Measurements from ENCODE around the gene SNX10. TPM values are rescaled to one million over a fixed set of nuclear protein-coding genes. Genes with fewer than 3 reads are reported as not detected.

The SNX10 gene
- total RNA-seq, 1 experiment from 2014 or later, result 8.8 TPM

DNA sequence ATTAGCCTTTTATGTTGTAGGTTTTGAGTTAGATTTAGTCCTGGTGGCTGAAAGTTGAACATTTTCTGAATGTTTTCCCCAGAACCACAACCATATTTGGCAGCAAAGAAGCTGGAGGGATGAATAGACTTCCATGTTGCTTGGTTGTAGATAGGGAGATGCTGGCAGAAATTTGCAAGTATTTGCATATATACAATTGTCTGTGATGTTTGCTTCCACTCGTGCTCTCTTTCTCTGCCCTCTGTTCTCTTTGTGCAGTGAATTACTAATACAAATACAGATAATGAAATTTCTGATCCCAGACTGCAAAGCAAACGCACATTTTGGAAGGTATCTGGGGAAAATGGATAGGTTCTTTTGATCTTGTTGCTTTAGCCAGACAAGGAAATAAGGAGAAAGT is 96.1 kb downstream of the SNX10 start:
- TF ChIP-seq, protein P1, sequence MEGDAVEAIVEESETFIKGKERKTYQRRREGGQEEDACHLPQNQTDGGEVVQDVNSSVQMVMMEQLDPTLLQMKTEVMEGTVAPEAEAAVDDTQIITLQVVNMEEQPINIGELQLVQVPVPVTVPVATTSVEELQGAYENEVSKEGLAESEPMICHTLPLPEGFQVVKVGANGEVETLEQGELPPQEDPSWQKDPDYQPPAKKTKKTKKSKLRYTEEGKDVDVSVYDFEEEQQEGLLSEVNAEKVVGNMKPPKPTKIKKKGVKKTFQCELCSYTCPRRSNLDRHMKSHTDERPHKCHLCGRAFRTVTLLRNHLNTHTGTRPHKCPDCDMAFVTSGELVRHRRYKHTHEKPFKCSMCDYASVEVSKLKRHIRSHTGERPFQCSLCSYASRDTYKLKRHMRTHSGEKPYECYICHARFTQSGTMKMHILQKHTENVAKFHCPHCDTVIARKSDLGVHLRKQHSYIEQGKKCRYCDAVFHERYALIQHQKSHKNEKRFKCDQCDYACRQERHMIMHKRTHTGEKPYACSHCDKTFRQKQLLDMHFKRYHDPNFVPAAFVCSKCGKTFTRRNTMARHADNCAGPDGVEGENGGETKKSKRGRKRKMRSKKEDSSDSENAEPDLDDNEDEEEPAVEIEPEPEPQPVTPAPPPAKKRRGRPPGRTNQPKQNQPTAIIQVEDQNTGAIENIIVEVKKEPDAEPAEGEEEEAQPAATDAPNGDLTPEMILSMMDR (IDR thresholded peaks at IDR 0.05; ENCODE audit: insufficient read depth in 1 of 2, low read depth in 1 of 2, low read length in 1 of 2, severe bottlenecking in 1 of 2, unreplicated experiment in 1 of 2), result no peak
- H3K27me3 ChIP-seq (replicated peaks; ENCODE audit: control insufficient read depth, insufficient read depth, low read length), result peaks cover 3% of the 10 kb centered on the region
- POLR2A ChIA-PET, result no interaction called here

DNA sequence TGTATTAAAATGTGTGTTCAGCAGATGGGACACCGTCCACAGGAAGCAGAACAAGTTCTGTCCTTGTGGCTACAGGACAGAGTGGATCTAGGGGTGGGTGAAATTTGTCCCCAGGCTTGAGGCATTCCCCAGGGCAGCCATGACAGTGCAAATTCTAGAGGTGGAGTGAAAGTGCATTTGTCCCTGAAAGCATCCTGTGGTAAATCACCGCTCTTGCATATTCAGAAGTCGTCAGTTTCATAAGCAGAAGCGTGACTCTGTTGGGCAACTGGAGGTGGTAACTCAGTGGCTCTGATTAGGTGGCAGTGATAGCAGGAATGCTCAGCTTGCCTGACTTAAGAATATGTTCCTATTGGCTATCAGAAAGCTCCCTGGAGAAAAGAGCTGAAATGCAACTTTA is 96.6 kb downstream of the SNX10 start:
- ChIA-PET CTCF (no interaction called here), POLR2A (no interaction called here)
- TF ChIP-seq, protein P1 (IDR thresholded peaks at IDR 0.05; ENCODE audit: insufficient read depth in 1 of 2, low read depth in 1 of 2, low read length in 1 of 2, severe bottlenecking in 1 of 2, unreplicated experiment in 1 of 2), result no peak
- Histone ChIP-seq H3K9me3 (no peaks in the 10 kb centered on the region), H3K4me3 (ENCODE audit: low read depth, low read length) (no peak overlapping the region), H3K36me3 (ENCODE audit: control insufficient read depth, insufficient read depth, low read length) (no peaks in the 10 kb centered on the region), H3K27me3 (replicated peaks; ENCODE audit: control insufficient read depth, insufficient read depth, low read length) (peaks cover 3% of the 10 kb centered on the region), H3K4me1 (no peaks in the 10 kb centered on the region)
- Mint-ChIP-seq H3K9me3 (ENCODE audit: unreplicated experiment) (no peaks in the 10 kb centered on the region), H3K27me3 (ENCODE audit: insufficient read depth, unreplicated experiment) (peaks cover 15% of the 10 kb centered on the region), H3K4me1 (ENCODE audit: low read depth, unreplicated experiment) (no peaks in the 10 kb centered on the region), H3K4me3 (ENCODE audit: unreplicated experiment) (no peak overlapping the region), H3K36me3 (ENCODE audit: insufficient read depth, unreplicated experiment) (no peaks in the 10 kb centered on the region), H3K27ac (ENCODE audit: unreplicated experiment) (no peak overlapping the region)
- BruUV-seq (replicated peaks), result no TSS peak
- intact Hi-C loops (cut with micrococcal nuclease; ENCODE audit: unreplicated experiment), result no loop called here
- no peak for DNase-seq

More for the DNA sequence above, 96.1 kb downstream of the SNX10 start:
- no peaks in the 10 kb centered on the region for H3K36me3 ChIP-seq (ENCODE audit: control insufficient read depth, insufficient read depth, low read length)
- DNase-seq, result no peak
- H3K4me1 ChIP-seq, result no peaks in the 10 kb centered on the region
- H3K9me3 ChIP-seq, result no peaks in the 10 kb centered on the region
- Mint-ChIP-seq H3K4me1 (ENCODE audit: low read depth, unreplicated experiment) (no peaks in the 10 kb centered on the region), H3K36me3 (ENCODE audit: insufficient read depth, unreplicated experiment) (no peaks in the 10 kb centered on the region), H3K4me3 (ENCODE audit: unreplicated experiment) (no peak overlapping the region), H3K27me3 (ENCODE audit: insufficient read depth, unreplicated experiment) (peaks cover 15% of the 10 kb centered on the region), H3K27ac (ENCODE audit: unreplicated experiment) (no peak overlapping the region), H3K9me3 (ENCODE audit: unreplicated experiment) (no peaks in the 10 kb centered on the region)
- CTCF ChIA-PET, result no interaction called here
- intact Hi-C loops (cut with micrococcal nuclease; ENCODE audit: unreplicated experiment), result no loop called here
- BruUV-seq (replicated peaks), result no TSS peak
- H3K4me3 ChIP-seq (ENCODE audit: low read depth, low read length), result no peak overlapping the region

DNA sequence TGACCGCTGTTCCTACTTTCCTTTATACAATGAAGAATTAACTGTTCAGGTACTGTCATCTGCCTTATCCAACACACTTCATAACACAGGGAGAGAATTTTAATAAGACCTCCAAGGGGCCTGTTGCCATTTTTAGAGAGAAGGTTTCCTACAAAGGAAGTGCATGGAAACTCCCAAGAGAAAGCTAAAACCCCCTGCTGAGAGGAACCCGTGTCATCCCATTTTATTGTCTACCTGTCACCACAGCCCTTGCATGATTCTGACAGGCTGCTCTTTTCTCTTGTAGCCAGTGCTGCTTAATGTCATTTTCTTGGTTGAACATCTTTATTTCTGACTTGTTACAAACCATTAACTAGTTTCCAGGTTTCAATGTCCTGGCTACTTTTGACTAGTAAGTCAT is 98.4 kb downstream of the SNX10 start:
- POLR2A ChIA-PET, result no interaction called here
- no peak for DNase-seq
- intact Hi-C loops (cut with micrococcal nuclease; ENCODE audit: unreplicated experiment), result no loop called here

More for the DNA sequence above, 98.4 kb downstream of the SNX10 start:
- Histone ChIP-seq H3K4me1 (no peaks in the 10 kb centered on the region; the same call in 1 of the 2 replicates), H3K27me3 (replicated peaks; ENCODE audit: control insufficient read depth, insufficient read depth, low read length) (peaks cover 3% of the 10 kb centered on the region), H3K9me3 (no peaks in the 10 kb centered on the region), H3K36me3 (ENCODE audit: control insufficient read depth, insufficient read depth, low read length) (no peaks in the 10 kb centered on the region), H3K4me3 (ENCODE audit: low read depth, low read length) (no peak overlapping the region)
- Mint-ChIP-seq H3K9me3 (ENCODE audit: unreplicated experiment) (no peaks in the 10 kb centered on the region), H3K36me3 (ENCODE audit: insufficient read depth, unreplicated experiment) (no peaks in the 10 kb centered on the region), H3K4me1 (ENCODE audit: low read depth, unreplicated experiment) (no peaks in the 10 kb centered on the region), H3K27ac (ENCODE audit: unreplicated experiment) (no peak overlapping the region), H3K27me3 (ENCODE audit: insufficient read depth, unreplicated experiment) (peaks cover 15% of the 10 kb centered on the region), H3K4me3 (ENCODE audit: unreplicated experiment) (no peak overlapping the region)
- TF ChIP-seq, protein P1 (IDR thresholded peaks at IDR 0.05; ENCODE audit: insufficient read depth in 1 of 2, low read depth in 1 of 2, low read length in 1 of 2, severe bottlenecking in 1 of 2, unreplicated experiment in 1 of 2), result no peak
- CTCF ChIA-PET, result no interaction called here
- no TSS peak for BruUV-seq (replicated peaks)

All from Caco-2 (cell line).